ENCODE results near the gene MYO19. TPM values are rescaled to one million over a fixed set of nuclear protein-coding genes. Genes with fewer than 3 reads are reported as not detected.

Gene MYO19
- total RNA-seq, 2 donors from 2014 or later: 8.2 to 12.8 TPM

- TF ChIP-seq CTCF (IDR thresholded peaks at IDR 0.05): no peak
- Histone ChIP-seq H3K27ac (no peak overlapping the region), H3K9me3 (no peaks in the 10 kb centered on the region), H3K4me1 (no peaks in the 10 kb centered on the region), H3K4me3 (no peak overlapping the region), H3K36me3 (peaks cover 26% of the 10 kb centered on the region), H3K27me3 (no peaks in the 10 kb centered on the region)
- no peak for DNase-seq (ENCODE audit: low spot score)
These were observed 27.4 kb downstream of the MYO19 start for GRCh38 chr17:36507266-36507665.

GRCh38 chr17:36506831-36507230 is 27.8 kb downstream of the MYO19 start:
- peaks cover 26% of the 10 kb centered on the region for H3K36me3 ChIP-seq
- no peak for DNase-seq (ENCODE audit: low spot score)

GRCh38 chr17:36506249-36506826 is 28.3 kb downstream of the MYO19 start:
- H3K9me3 ChIP-seq: no peaks in the 10 kb centered on the region
- no peak for TF ChIP-seq CTCF (IDR thresholded peaks at IDR 0.05)
- H3K36me3 ChIP-seq: peaks cover 26% of the 10 kb centered on the region
- H3K27ac ChIP-seq: no peak overlapping the region
- H3K27me3 ChIP-seq: no peaks in the 10 kb centered on the region
- H3K4me1 ChIP-seq: no peaks in the 10 kb centered on the region
- H3K4me3 ChIP-seq: no peak overlapping the region
- DNase-seq (ENCODE audit: low spot score): no peak

More at GRCh38 chr17:36506831-36507230, 27.8 kb downstream of the MYO19 start:
- H3K9me3 ChIP-seq: no peaks in the 10 kb centered on the region
- H3K4me1 ChIP-seq: no peaks in the 10 kb centered on the region
- no peaks in the 10 kb centered on the region for H3K27me3 ChIP-seq
- no peak for TF ChIP-seq CTCF (IDR thresholded peaks at IDR 0.05)
- no peak overlapping the region for H3K4me3 ChIP-seq
- H3K27ac ChIP-seq: no peak overlapping the region

GRCh38 chr17:36505171-36505570 is 29.5 kb downstream of the MYO19 start:
- H3K36me3 ChIP-seq: peaks cover 26% of the 10 kb centered on the region
- H3K27ac ChIP-seq: no peak overlapping the region
- TF ChIP-seq CTCF (IDR thresholded peaks at IDR 0.05): no peak
- DNase-seq (ENCODE audit: low spot score): no peak
- no peaks in the 10 kb centered on the region for H3K9me3 ChIP-seq
- H3K4me1 ChIP-seq: no peaks in the 10 kb centered on the region
- H3K27me3 ChIP-seq: no peaks in the 10 kb centered on the region
- H3K4me3 ChIP-seq: no peak overlapping the region

GRCh38 chr17:36504156-36504545 is 30.5 kb downstream of the MYO19 start:
- no peak for DNase-seq (ENCODE audit: low spot score)
- no peak for TF ChIP-seq CTCF (IDR thresholded peaks at IDR 0.05)
- no peaks in the 10 kb centered on the region for H3K9me3 ChIP-seq
- no peak overlapping the region for H3K4me3 ChIP-seq
- no peaks in the 10 kb centered on the region for H3K27me3 ChIP-seq
- H3K4me1 ChIP-seq: no peaks in the 10 kb centered on the region
- no peak overlapping the region for H3K27ac ChIP-seq
- peaks cover 27% of the 10 kb centered on the region for H3K36me3 ChIP-seq

All from right atrium auricular region (tissue), 2 donors.